ENCODE data around the gene ABCA2. TPM values are rescaled to one million over a fixed set of nuclear protein-coding genes. Genes with fewer than 3 reads are reported as not detected.

The ABCA2 gene
- total and polyA plus RNA-seq, 11 donors, result 13.1 to 44.3 (median 30.6) TPM

GRCh38 chr9:136960938-136961275 lies 67.1 kb downstream of the ABCA2 start:
- no peaks in the 10 kb centered on the region for H3K27me3 ChIP-seq
- H3K4me3 ChIP-seq, result no peak overlapping the region
- H3K36me3 ChIP-seq, result no peaks in the 10 kb centered on the region
- DNase-seq (no peak), ATAC-seq (no peak)
- peak overlapping the region in 5 of 12 donors; percentile 8 to 60 (median 39) for H3K27ac ChIP-seq
- intact Hi-C loops (cut with DNase I), result no loop called here
- no peaks in the 10 kb centered on the region for H3K9me3 ChIP-seq
- H3K4me1 ChIP-seq, result peaks cover 4 to 38% (median 23%) of the 10 kb centered on the region in 12 donors
- no peak for TF ChIP-seq POLR2A (IDR thresholded peaks at IDR 0.05)
- TF ChIP-seq CTCF (IDR thresholded peaks at IDR 0.05), result no peak
- WGBS, 4 donors, result 88 to 90% (median 89%) methylated on average over 12 to 15 of the region's 15 CpGs

GRCh38 chr9:136960212-136960937 lies 67.7 kb downstream of the ABCA2 start:
- H3K4me3 ChIP-seq, result no peak overlapping the region
- no peaks in the 10 kb centered on the region for H3K36me3 ChIP-seq
- H3K4me1 ChIP-seq, result peaks cover 4 to 35% (median 21%) of the 10 kb centered on the region in 12 donors
- H3K9me3 ChIP-seq, result no peaks in the 10 kb centered on the region
- intact Hi-C loops (cut with DNase I), result no loop called here
- peak overlapping the region in 1 of 12 donors; percentile 60 for H3K27ac ChIP-seq
- DNase-seq, result no peak
- WGBS, 4 donors, result 77 to 89% (median 80%) methylated on average over 17 to 19 of the region's 19 CpGs
- no peaks in the 10 kb centered on the region for H3K27me3 ChIP-seq
- no peak for TF ChIP-seq CTCF (IDR thresholded peaks at IDR 0.05)
- ATAC-seq, result no peak

- H3K4me3 ChIP-seq, result no peak overlapping the region
- H3K27ac ChIP-seq, result peak overlapping the region in 1 of 12 donors; percentile 60
- no peaks in the 10 kb centered on the region for H3K9me3 ChIP-seq
- TF ChIP-seq POLR2A (IDR thresholded peaks at IDR 0.05) (no peak), CTCF (IDR thresholded peaks at IDR 0.05) (no peak)
- intact Hi-C loops (cut with DNase I), result no loop called here
- ATAC-seq (no peak), DNase-seq (peak in 1 of 5 donors; percentile 15)
- H3K27me3 ChIP-seq, result no peaks in the 10 kb centered on the region
- 89 to 94% (median 90%) methylated on average over 17 to 28 of the region's 28 CpGs for WGBS, 4 donors
- peaks cover 0 to 29% (median 14%) of the 10 kb centered on the region in 12 donors for H3K4me1 ChIP-seq
- no peaks in the 10 kb centered on the region for H3K36me3 ChIP-seq
These were observed 68.9 kb downstream of the ABCA2 start for GRCh38 chr9:136958898-136959850.

GRCh38 chr9:136958473-136958872 lies 69.6 kb downstream of the ABCA2 start:
- Histone ChIP-seq H3K9me3 (no peaks in the 10 kb centered on the region), H3K27ac (no peak overlapping the region), H3K4me1 (peaks cover 0 to 23% (median 12%) of the 10 kb centered on the region in 12 donors), H3K36me3 (no peaks in the 10 kb centered on the region), H3K27me3 (no peaks in the 10 kb centered on the region), H3K4me3 (no peak overlapping the region)
- DNase-seq, result no peak
- intact Hi-C loops (cut with DNase I), result no loop called here
- WGBS, 4 donors, result 93 to 100% (median 95%) methylated on average over 1 to 7 of the region's 7 CpGs; no CpG with 5 or more reads in 1 of the 4 donors
- TF ChIP-seq POLR2A (IDR thresholded peaks at IDR 0.05) (no peak), CTCF (IDR thresholded peaks at IDR 0.05) (no peak)
- no peak for ATAC-seq
